ENCODE data around the gene UFD1. TPM values are rescaled to one million over a fixed set of nuclear protein-coding genes. Genes with fewer than 3 reads are reported as not detected.
A peak's percentile ranks its signal among the peaks of the same experiment; 100 is the strongest.

UFD1 gene
- total and polyA plus RNA-seq, 9 of the 15 experiments (the other 6 are each of a cell fraction or from before 2014, with no cell fraction given) = 238 to 645 (median 363) TPM

- TF ChIP-seq MCM2 (IDR thresholded peaks at IDR 0.05; ENCODE audit: low read depth) (no peak), ELK3 (CRISPR knock-in tag; IDR thresholded peaks at IDR 0.05) (no peak), KLF16 (IDR thresholded peaks at IDR 0.05) (no peak), E2F5 (CRISPR knock-in tag; IDR thresholded peaks at IDR 0.05) (0 out of 2 replicates have a peak, but pooled peaks have one; percentile 81), ZNF57 (CRISPR knock-in tag; IDR thresholded peaks at IDR 0.05) (no peak), ZFX (CRISPR knock-in tag; IDR thresholded peaks at IDR 0.05) (no peak), DIDO1 (tag; IDR thresholded peaks at IDR 0.05; ENCODE audit: low read depth) (no peak), SMARCE1 (IDR thresholded peaks at IDR 0.05) (no peak), FOXA3 (CRISPR knock-in tag; conservative IDR thresholded peaks at IDR 0.05 in 1 of 2, IDR thresholded peaks at IDR 0.05 in 1 of 2) (no peak), MTA1 (IDR thresholded peaks at IDR 0.05; ENCODE audit: borderline replicate concordance) (no peak), NELFE (IDR thresholded peaks at IDR 0.05; ENCODE audit: insufficient read depth, insufficient read length) (no peak), ARID1B (IDR thresholded peaks at IDR 0.05) (no peak), BRCA1 (IDR thresholded peaks at IDR 0.05) (no peak), BRCA1 (CRISPR knock-in tag; IDR thresholded peaks at IDR 0.05) (peak; percentile 96), TOE1 (IDR thresholded peaks at IDR 0.05; ENCODE audit: borderline replicate concordance) (no peak), TOE1 (CRISPR knock-in tag; IDR thresholded peaks at IDR 0.05; ENCODE audit: borderline replicate concordance, low read depth) (peak; percentile 77; the same call in 1 of the 2 replicates), ZNF121 (CRISPR knock-in tag; conservative IDR thresholded peaks at IDR 0.05) (no peak), MECOM (CRISPR knock-in tag; IDR thresholded peaks at IDR 0.05) (no peak), ZNF609 (CRISPR knock-in tag; IDR thresholded peaks at IDR 0.05; ENCODE audit: borderline replicate concordance) (0 out of 2 replicates have a peak, but pooled peaks have one; percentile 24)
- TF ChIP-seq, protein P1, sequence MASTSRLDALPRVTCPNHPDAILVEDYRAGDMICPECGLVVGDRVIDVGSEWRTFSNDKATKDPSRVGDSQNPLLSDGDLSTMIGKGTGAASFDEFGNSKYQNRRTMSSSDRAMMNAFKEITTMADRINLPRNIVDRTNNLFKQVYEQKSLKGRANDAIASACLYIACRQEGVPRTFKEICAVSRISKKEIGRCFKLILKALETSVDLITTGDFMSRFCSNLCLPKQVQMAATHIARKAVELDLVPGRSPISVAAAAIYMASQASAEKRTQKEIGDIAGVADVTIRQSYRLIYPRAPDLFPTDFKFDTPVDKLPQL (IDR thresholded peaks at IDR 0.05; ENCODE audit: extremely low read depth, insufficient read length) = no peak
- TF ChIP-seq, protein P2, sequence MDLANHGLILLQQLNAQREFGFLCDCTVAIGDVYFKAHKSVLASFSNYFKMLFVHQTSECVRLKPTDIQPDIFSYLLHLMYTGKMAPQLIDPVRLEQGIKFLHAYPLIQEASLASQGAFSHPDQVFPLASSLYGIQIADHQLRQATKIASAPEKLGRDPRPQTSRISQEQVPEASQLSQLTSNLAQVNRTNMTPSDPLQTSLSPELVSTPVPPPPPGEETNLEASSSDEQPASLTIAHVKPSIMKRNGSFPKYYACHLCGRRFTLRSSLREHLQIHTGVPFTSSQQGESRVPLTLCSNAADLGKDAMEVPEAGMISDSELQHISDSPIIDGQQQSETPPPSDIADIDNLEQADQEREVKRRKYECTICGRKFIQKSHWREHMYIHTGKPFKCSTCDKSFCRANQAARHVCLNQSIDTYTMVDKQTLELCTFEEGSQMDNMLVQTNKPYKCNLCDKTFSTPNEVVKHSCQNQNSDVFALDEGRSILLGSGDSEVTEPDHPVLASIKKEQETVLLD (IDR thresholded peaks at IDR 0.05) = no peak
These were observed 12.8 kb downstream of the UFD1 start (continued) for GRCh38 chr22:19466126-19466716.
